Fibroblast of the conjunctiva (primary cell): ENCODE measurements around the gene GBP3.
"Not testable (repeated sequence)": the region's sequence is repeated elsewhere in the genome, so short reads cannot be mapped to it uniquely, and the experiment has no call there.

Source experiments
- DNase-seq: peaks from one replicate; pipeline ENCODE4 v3.0.0-alpha.2; 2010; ENCODE audit warnings: low read depth

The GBP3 gene

GRCh38 chr1:88979054-88979748 is 43.5 kb downstream of the GBP3 start:
- no peak for DNase-seq

- DNase-seq: no peak
Measured at GRCh38 chr1:88976235-88976634, 46.4 kb downstream of the GBP3 start.

GRCh38 chr1:88974616-88975172 is 48.0 kb downstream of the GBP3 start:
- not testable (repeated sequence) for DNase-seq

GRCh38 chr1:88973520-88974137 is 49.0 kb downstream of the GBP3 start:
- DNase-seq: peak; percentile 17

GRCh38 chr1:88961647-88962275 is 60.9 kb downstream of the GBP3 start:
- no peak for DNase-seq

DNA sequence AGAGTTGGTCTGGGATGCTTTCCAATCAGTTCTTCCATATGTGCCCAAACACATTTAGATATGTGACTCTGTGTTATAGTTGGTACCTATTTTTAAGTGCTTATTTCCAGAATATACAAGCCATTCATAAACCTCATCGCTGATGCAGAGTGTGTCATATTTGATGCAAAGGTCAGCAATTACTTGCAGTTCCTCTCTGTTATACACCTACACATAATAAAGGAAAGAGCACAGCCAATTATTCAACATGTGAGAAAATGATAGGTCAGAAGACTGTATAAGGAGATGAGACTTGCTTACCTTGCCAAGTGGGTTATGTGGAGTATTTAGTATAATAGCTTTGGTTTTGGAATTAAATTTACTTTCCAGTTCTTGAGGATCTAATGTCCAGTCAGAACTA is 61.6 kb downstream of the GBP3 start:
- DNase-seq: no peak
